ENCODE data around the gene MLEC. TPM values are rescaled to one million over a fixed set of nuclear protein-coding genes. Genes with fewer than 3 reads are reported as not detected.
A peak's percentile ranks its signal among the peaks of the same experiment; 100 is the strongest.

Gene MLEC
- total and polyA plus RNA-seq, 9 of the 15 experiments (the other 6 are each of a cell fraction or from before 2014, with no cell fraction given) = 18.5 to 108 (median 57.8) TPM

DNA sequence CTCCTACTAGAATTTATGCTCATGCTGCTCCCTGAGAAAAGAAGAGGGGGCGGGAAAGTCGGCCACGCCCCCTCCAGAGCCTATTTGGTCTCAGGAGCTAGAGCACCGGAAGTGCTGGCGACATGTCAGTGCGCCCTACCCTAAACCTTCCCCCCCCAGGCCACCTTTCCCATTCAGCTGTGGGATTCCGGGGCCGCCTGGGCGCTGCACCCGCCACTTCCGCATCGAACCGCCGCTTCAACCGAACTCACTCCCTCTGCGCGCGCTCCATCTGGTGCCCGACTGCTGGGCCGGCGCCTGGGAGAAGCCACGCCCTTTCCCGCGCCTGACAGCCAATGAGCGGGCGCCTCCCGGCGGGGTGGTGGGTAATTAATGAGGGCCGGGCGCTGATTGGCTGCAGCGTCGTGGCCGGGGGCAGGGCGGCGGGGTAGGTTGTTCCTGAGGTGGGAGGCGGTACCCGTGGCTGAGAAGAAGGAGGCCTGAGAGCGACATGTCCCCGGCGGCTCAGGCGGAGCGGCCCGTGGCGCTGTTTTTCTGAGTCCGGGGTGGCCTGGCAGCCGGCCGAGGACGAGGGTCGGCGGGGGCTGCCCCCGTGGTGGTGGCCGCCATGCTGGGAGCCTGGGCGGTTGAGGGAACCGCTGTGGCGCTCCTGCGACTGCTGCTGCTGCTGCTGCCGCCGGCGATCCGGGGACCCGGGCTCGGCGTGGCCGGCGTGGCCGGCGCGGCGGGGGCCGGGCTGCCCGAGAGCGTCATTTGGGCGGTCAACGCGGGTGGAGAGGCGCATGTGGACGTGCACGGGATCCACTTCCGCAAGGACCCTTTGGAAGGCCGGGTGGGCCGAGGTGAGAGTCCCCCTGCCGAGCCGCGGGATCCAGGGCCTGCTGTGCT is at the start of gene MLEC (continued):
- TF ChIP-seq, protein P1, sequence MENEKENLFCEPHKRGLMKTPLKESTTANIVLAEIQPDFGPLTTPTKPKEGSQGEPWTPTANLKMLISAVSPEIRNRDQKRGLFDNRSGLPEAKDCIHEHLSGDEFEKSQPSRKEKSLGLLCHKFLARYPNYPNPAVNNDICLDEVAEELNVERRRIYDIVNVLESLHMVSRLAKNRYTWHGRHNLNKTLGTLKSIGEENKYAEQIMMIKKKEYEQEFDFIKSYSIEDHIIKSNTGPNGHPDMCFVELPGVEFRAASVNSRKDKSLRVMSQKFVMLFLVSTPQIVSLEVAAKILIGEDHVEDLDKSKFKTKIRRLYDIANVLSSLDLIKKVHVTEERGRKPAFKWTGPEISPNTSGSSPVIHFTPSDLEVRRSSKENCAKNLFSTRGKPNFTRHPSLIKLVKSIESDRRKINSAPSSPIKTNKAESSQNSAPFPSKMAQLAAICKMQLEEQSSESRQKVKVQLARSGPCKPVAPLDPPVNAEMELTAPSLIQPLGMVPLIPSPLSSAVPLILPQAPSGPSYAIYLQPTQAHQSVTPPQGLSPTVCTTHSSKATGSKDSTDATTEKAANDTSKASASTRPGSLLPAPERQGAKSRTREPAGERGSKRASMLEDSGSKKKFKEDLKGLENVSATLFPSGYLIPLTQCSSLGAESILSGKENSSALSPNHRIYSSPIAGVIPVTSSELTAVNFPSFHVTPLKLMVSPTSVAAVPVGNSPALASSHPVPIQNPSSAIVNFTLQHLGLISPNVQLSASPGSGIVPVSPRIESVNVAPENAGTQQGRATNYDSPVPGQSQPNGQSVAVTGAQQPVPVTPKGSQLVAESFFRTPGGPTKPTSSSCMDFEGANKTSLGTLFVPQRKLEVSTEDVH (IDR thresholded peaks at IDR 0.05; ENCODE audit: low read depth, partially characterized antibody) = peak; percentile 89
- TF ChIP-seq TEAD2 (tag; IDR thresholded peaks at IDR 0.05) (no peak), CHD2 (IDR thresholded peaks at IDR 0.05; ENCODE audit: low read depth, low read length) (peak; percentile 39; the same call in 1 of the 2 replicates), ETS2 (tag; IDR thresholded peaks at IDR 0.05; ENCODE audit: borderline replicate concordance, poor library complexity, severe bottlenecking) (no peak), ZNF140 (CRISPR knock-in tag; IDR thresholded peaks at IDR 0.05) (no peak), KAT7 (CRISPR knock-in tag; IDR thresholded peaks at IDR 0.05; ENCODE audit: borderline replicate concordance) (0 out of 2 replicates have a peak, but pooled peaks have one; percentile 49), SOX6 (IDR thresholded peaks at IDR 0.05) (no peak), SPI1 (IDR thresholded peaks at IDR 0.05; ENCODE audit: borderline replicate concordance, low read depth, low read length) (peak; percentile 65; the same call in 1 of the 2 replicates), ZNF507 (tag; conservative IDR thresholded peaks at IDR 0.05) (no peak), HDAC6 (IDR thresholded peaks at IDR 0.05; ENCODE audit: low read depth, low read length) (no peak), HNRNPLL (IDR thresholded peaks at IDR 0.05; ENCODE audit: low read depth, low read length, poor library complexity, severe bottlenecking) (peak; percentile 77), KAT2B (IDR thresholded peaks at IDR 0.05; ENCODE audit: low read depth, low read length) (no peak), PCBP1 (IDR thresholded peaks at IDR 0.05; ENCODE audit: low read depth, low read length, poor library complexity, severe bottlenecking) (peak; percentile 13), MCM7 (IDR thresholded peaks at IDR 0.05) (no peak)
- TF ChIP-seq, protein P2, sequence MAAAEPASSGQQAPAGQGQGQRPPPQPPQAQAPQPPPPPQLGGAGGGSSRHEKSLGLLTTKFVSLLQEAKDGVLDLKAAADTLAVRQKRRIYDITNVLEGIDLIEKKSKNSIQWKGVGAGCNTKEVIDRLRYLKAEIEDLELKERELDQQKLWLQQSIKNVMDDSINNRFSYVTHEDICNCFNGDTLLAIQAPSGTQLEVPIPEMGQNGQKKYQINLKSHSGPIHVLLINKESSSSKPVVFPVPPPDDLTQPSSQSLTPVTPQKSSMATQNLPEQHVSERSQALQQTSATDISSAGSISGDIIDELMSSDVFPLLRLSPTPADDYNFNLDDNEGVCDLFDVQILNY (CRISPR knock-in tag; IDR thresholded peaks at IDR 0.05) = no peak
- TF ChIP-seq, protein P3, sequence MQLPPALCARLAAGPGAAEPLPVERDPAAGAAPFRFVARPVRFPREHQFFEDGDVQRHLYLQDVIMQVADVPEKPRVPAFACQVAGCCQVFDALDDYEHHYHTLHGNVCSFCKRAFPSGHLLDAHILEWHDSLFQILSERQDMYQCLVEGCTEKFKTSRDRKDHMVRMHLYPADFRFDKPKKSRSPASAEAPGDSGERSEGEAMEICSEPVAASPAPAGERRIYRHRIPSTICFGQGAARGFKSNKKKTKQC (CRISPR knock-in tag; IDR thresholded peaks at IDR 0.05) = no peak
- TF ChIP-seq, protein P4, sequence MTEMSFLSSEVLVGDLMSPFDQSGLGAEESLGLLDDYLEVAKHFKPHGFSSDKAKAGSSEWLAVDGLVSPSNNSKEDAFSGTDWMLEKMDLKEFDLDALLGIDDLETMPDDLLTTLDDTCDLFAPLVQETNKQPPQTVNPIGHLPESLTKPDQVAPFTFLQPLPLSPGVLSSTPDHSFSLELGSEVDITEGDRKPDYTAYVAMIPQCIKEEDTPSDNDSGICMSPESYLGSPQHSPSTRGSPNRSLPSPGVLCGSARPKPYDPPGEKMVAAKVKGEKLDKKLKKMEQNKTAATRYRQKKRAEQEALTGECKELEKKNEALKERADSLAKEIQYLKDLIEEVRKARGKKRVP (CRISPR knock-in tag; IDR thresholded peaks at IDR 0.05) = no peak
- TF ChIP-seq, protein P5, sequence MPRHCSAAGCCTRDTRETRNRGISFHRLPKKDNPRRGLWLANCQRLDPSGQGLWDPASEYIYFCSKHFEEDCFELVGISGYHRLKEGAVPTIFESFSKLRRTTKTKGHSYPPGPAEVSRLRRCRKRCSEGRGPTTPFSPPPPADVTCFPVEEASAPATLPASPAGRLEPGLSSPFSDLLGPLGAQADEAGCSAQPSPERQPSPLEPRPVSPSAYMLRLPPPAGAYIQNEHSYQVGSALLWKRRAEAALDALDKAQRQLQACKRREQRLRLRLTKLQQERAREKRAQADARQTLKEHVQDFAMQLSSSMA (CRISPR knock-in tag; IDR thresholded peaks at IDR 0.05) = peak; percentile 89
- TF ChIP-seq, protein P6, sequence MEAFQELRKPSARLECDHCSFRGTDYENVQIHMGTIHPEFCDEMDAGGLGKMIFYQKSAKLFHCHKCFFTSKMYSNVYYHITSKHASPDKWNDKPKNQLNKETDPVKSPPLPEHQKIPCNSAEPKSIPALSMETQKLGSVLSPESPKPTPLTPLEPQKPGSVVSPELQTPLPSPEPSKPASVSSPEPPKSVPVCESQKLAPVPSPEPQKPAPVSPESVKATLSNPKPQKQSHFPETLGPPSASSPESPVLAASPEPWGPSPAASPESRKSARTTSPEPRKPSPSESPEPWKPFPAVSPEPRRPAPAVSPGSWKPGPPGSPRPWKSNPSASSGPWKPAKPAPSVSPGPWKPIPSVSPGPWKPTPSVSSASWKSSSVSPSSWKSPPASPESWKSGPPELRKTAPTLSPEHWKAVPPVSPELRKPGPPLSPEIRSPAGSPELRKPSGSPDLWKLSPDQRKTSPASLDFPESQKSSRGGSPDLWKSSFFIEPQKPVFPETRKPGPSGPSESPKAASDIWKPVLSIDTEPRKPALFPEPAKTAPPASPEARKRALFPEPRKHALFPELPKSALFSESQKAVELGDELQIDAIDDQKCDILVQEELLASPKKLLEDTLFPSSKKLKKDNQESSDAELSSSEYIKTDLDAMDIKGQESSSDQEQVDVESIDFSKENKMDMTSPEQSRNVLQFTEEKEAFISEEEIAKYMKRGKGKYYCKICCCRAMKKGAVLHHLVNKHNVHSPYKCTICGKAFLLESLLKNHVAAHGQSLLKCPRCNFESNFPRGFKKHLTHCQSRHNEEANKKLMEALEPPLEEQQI (IDR thresholded peaks at IDR 0.05) = no peak
